ENCODE results near the gene NBPF12. TPM values are rescaled to one million over a fixed set of nuclear protein-coding genes. Genes with fewer than 3 reads are reported as not detected.
"Not testable (repeated sequence)": the region's sequence is repeated elsewhere in the genome, so short reads cannot be mapped to it uniquely, and the experiment has no call there.

Gene NBPF12
- total RNA-seq, 1 donor from 2014 or later: 12.4 TPM

- DNase-seq (ENCODE audit: low spot score): not testable (repeated sequence)
Measured at GRCh38 chr1:146972681-146973080, 34.6 kb downstream of the NBPF12 start.

GRCh38 chr1:146985855-146986254, 47.7 kb downstream of the NBPF12 start:
- not testable (repeated sequence) for DNase-seq (ENCODE audit: low spot score)

- not testable (repeated sequence) for DNase-seq (ENCODE audit: low spot score)
Measured at GRCh38 chr1:146986450-146986849, 48.3 kb downstream of the NBPF12 start.

- DNase-seq (ENCODE audit: low spot score): not testable (repeated sequence)
Measured at GRCh38 chr1:146987502-146987901, 49.4 kb downstream of the NBPF12 start.

- not testable (repeated sequence) for DNase-seq (ENCODE audit: low spot score)
Measured at GRCh38 chr1:146989455-146989854, 51.3 kb downstream of the NBPF12 start.

- not testable (repeated sequence) for DNase-seq (ENCODE audit: low spot score)
Measured at GRCh38 chr1:147008495-147008894, 70.4 kb downstream of the NBPF12 start.

GRCh38 chr1:147026975-147027374, 88.9 kb downstream of the NBPF12 start:
- not testable (repeated sequence) for DNase-seq (ENCODE audit: low spot score)

- DNase-seq (ENCODE audit: low spot score): not testable (repeated sequence)
Measured at GRCh38 chr1:147030066-147030653, 92.0 kb downstream of the NBPF12 start.

GRCh38 chr1:147039916-147040315, 101.8 kb downstream of the NBPF12 start:
- no peak for DNase-seq (ENCODE audit: low spot score)

- DNase-seq (ENCODE audit: low spot score): not testable (repeated sequence)
Measured at GRCh38 chr1:147042891-147043290, 104.8 kb downstream of the NBPF12 start.

- DNase-seq (ENCODE audit: low spot score): not testable (repeated sequence)
Measured at GRCh38 chr1:147044511-147044910, 106.4 kb downstream of the NBPF12 start.

Other genes with a start within 250 kb of the NBPF12 start
- 23.0 TPM for gene PRKAB2, start 234.1 kb downstream of the NBPF12 start, total RNA-seq